Upper lobe of left lung (tissue), 6 donors: ENCODE measurements around the gene MEIOB. TPM values are rescaled to one million over a fixed set of nuclear protein-coding genes. Genes with fewer than 3 reads are reported as not detected.
A peak's percentile ranks its signal among the peaks of the same experiment; 100 is the strongest.

ENCODE experiments used
- ATAC-seq, 2 donors: fragments of 200-7000 bp; cut with Tn5 transposase; one replicate each; pipeline ENCODE4 v1.9.1; 2022; ENCODE audit warnings: mild to moderate bottlenecking in 2 of 2, moderate library complexity in 2 of 2; ENCODE audit not compliant: low FRiP score in 2 of 2
- DNase-seq, 2 donors: peaks; one replicate each; pipeline ENCODE4 v3.0.0-alpha.2; 2019 to 2020
- H3K27ac ChIP-seq, 4 donors: fragments of 200-600 bp; sonication (generic); one replicate each; pipeline ENCODE4 v1.5.1; 2016 to 2019
- H3K27me3 ChIP-seq, 4 donors: fragments of 200-600 bp; sonication (generic); one replicate each; pipeline ENCODE4 v1.5.1; 2017 to 2019
- H3K36me3 ChIP-seq, 4 donors: fragments of 200-600 bp; sonication (generic); one replicate each; pipeline ENCODE4 v1.5.1; 2016 to 2019
- H3K4me1 ChIP-seq, 4 donors: fragments of 200-600 bp; sonication (generic); one replicate each; pipeline ENCODE4 v1.5.1; 2018 to 2019
- H3K4me3 ChIP-seq, 4 donors: fragments of 200-600 bp; sonication (generic); one replicate each; pipeline ENCODE4 v1.5.1; 2017 to 2019; ENCODE audit warnings: mild to moderate bottlenecking in 2 of 4, moderate library complexity in 1 of 4
- H3K9me3 ChIP-seq, 4 donors: fragments of 200-600 bp; sonication (generic); one replicate each; pipeline ENCODE4 v1.5.1; 2018 to 2019
- CTCF ChIP-seq, 6 experiments: fragments of 450-650 bp in 4 of 6; fragments of 200-600 bp in 2 of 6; sonication (generic) in 2 of 6; IDR thresholded peaks; one replicate each; pipeline ENCODE4 v1.5.1; 2016 to 2019; ENCODE audit warnings: antibody characterized with exemption in 6 of 6
- EP300 ChIP-seq, 4 donors: sonication (generic); formaldehyde crosslinking; IDR thresholded peaks; one replicate each; pipeline ENCODE4 v1.5.1; 2017; ENCODE audit warnings: antibody characterized with exemption in 4 of 4, control low read depth in 2 of 4
- POLR2A ChIP-seq, 4 donors: fragments of 450-650 bp; IDR thresholded peaks; one replicate each; pipeline ENCODE4 v1.5.1; 2016 to 2017; ENCODE audit warnings: antibody characterized with exemption in 4 of 4, mild to moderate bottlenecking in 2 of 4
- POLR2AphosphoS5 ChIP-seq, 2 donors: sonication (generic); formaldehyde crosslinking; IDR thresholded peaks; one replicate each; pipeline ENCODE4 v1.5.1; 2017; ENCODE audit warnings: antibody characterized with exemption in 2 of 2
- WGBS, 2 donors: methylation state at CpG; one replicate each; pipeline ENCODE4 v1.1.5; 2017 to 2018; 5-methylcytosine and 5-hydroxymethylcytosine counted together
- total RNA-seq, 6 donors: library from RNA; depleted of rRNA in 4 of 6; stranded (reverse); fragments of >200 nt in 4 of 6; gene quantifications; one replicate each; pipeline versions ENCODE4 v1.1.0 to v1.2.1, GENCODE V29; 2016 to 2021
- donor health status: DM: no; HTN: no; CAD: no; lungs with moderate emphysema.
- donor health status: DM: no; HTN: yes; CAD: no; lungs with severe emphysema.

Gene MEIOB
- total RNA-seq, 6 donors from 2014 or later, result 0.54 TPM; not detected in 5

- H3K27ac ChIP-seq, result no peak overlapping the region
- H3K36me3 ChIP-seq, result peaks cover 3 to 70% (median 43%) of the 10 kb centered on the region in 4 donors
- H3K27me3 ChIP-seq, result no peaks in the 10 kb centered on the region
- H3K9me3 ChIP-seq, result no peaks in the 10 kb centered on the region
- ATAC-seq, result no peak
- TF ChIP-seq CTCF (IDR thresholded peaks at IDR 0.05), result no peak
- TF ChIP-seq POLR2A (IDR thresholded peaks at IDR 0.05), result no peak
- no peak for TF ChIP-seq EP300 (IDR thresholded peaks at IDR 0.05)
- no peak for TF ChIP-seq POLR2AphosphoS5 (IDR thresholded peaks at IDR 0.05)
- peaks cover 3 to 29% (median 7%) of the 10 kb centered on the region in 4 donors for H3K4me1 ChIP-seq
- peak in 1 of 2 donors; percentile 68 for DNase-seq
- WGBS, 2 donors, result 94 to 99% methylated on average over 11 to 15 of the region's 15 CpGs
- H3K4me3 ChIP-seq, result no peak overlapping the region
These were observed 81.7 kb downstream of the MEIOB start for GRCh38 chr16:1790261-1790610.

GRCh38 chr16:1789643-1790045 is 82.3 kb downstream of the MEIOB start:
- Histone ChIP-seq H3K36me3 (peaks cover 3 to 71% (median 43%) of the 10 kb centered on the region in 4 donors), H3K9me3 (no peaks in the 10 kb centered on the region), H3K27me3 (no peaks in the 10 kb centered on the region), H3K4me3 (no peak overlapping the region), H3K4me1 (peaks cover 3 to 29% (median 7%) of the 10 kb centered on the region in 4 donors), H3K27ac (no peak overlapping the region)
- DNase-seq, result peak in 1 of 2 donors; percentile 79
- no peak for ATAC-seq
- TF ChIP-seq POLR2A (IDR thresholded peaks at IDR 0.05) (no peak), POLR2AphosphoS5 (IDR thresholded peaks at IDR 0.05) (no peak), CTCF (IDR thresholded peaks at IDR 0.05) (no peak), EP300 (IDR thresholded peaks at IDR 0.05) (no peak)
- 84 to 97% methylated on average over 5 to 22 of the region's 25 CpGs for WGBS, 2 donors

GRCh38 chr16:1788708-1789100 is 83.3 kb downstream of the MEIOB start:
- TF ChIP-seq POLR2A (IDR thresholded peaks at IDR 0.05) (no peak), EP300 (IDR thresholded peaks at IDR 0.05) (no peak), CTCF (IDR thresholded peaks at IDR 0.05) (no peak), POLR2AphosphoS5 (IDR thresholded peaks at IDR 0.05) (no peak)
- DNase-seq (peak; percentile 20 to 73), ATAC-seq (no peak)
- Histone ChIP-seq H3K4me1 (peaks cover 8 to 29% (median 10%) of the 10 kb centered on the region in 4 donors), H3K9me3 (no peaks in the 10 kb centered on the region), H3K27ac (no peak overlapping the region), H3K27me3 (no peaks in the 10 kb centered on the region), H3K36me3 (peaks cover 3 to 71% (median 43%) of the 10 kb centered on the region in 4 donors), H3K4me3 (no peak overlapping the region)
- 68 to 79% methylated on average over 6 to 19 of the region's 19 CpGs for WGBS, 2 donors

- H3K4me3 ChIP-seq, result no peak overlapping the region
- peaks cover 3 to 71% (median 43%) of the 10 kb centered on the region in 4 donors for H3K36me3 ChIP-seq
- no peak overlapping the region for H3K27ac ChIP-seq
- H3K9me3 ChIP-seq, result no peaks in the 10 kb centered on the region
- DNase-seq (peak in 1 of 2 donors; percentile 79), ATAC-seq (no peak)
- H3K27me3 ChIP-seq, result no peaks in the 10 kb centered on the region
- no peak for TF ChIP-seq POLR2A (IDR thresholded peaks at IDR 0.05)
- no peak for TF ChIP-seq POLR2AphosphoS5 (IDR thresholded peaks at IDR 0.05)
- TF ChIP-seq CTCF (IDR thresholded peaks at IDR 0.05), result no peak
- no peak for TF ChIP-seq EP300 (IDR thresholded peaks at IDR 0.05)
- H3K4me1 ChIP-seq, result peaks cover 11 to 29% (median 11%) of the 10 kb centered on the region in 4 donors
- WGBS, 2 donors, result 90 to 93% methylated on average over 30 to 34 of the region's 38 CpGs
These were observed 83.8 kb downstream of the MEIOB start for GRCh38 chr16:1788095-1788707.
